OCI-LY3 (cell line): Measurements from ENCODE around the gene VNN1.

Source experiments
- CTCF ChIP-seq: fragments of 200-600, 300-600 bp; sonication (generic); IDR thresholded peaks from 2 replicates; pipeline ENCODE4 v1.5.1; 2014; ENCODE audit warnings: antibody characterized with exemption, low read length, low read depth
- EZH2phosphoT487 ChIP-seq: fragments of 200-600 bp; shearing (Covaris generic); IDR thresholded peaks from 2 replicates; pipeline ENCODE4 v1.6.1; 2018; ENCODE audit warnings: antibody characterized with exemption, mixed run types, low read depth

GRCh38 chr6:132673376-132674094, 40.3 kb downstream of the VNN1 start:
- TF ChIP-seq CTCF: no peak
- TF ChIP-seq EZH2phosphoT487: no peak
